NCI-H1417 (cell line): ENCODE measurements around the gene ZNF778.
"Not testable (repeated sequence)": the region's sequence is repeated elsewhere in the genome, so short reads cannot be mapped to it uniquely, and the experiment has no call there.

Experiments
- DNase-seq, 3 experiments: peaks; one replicate each; lab custom pipeline; 2025; lab: John Stamatoyannopoulos, UW

ZNF778 gene

GRCh38 chr16:89183463-89183862, 34.0 kb upstream of the ZNF778 start:
- no peak for DNase-seq

- DNase-seq, result no peak
Observed at GRCh38 chr16:89183975-89184676, 33.4 kb upstream of the ZNF778 start.

- no peak for DNase-seq
Observed at GRCh38 chr16:89184677-89184932, 32.9 kb upstream of the ZNF778 start.

GRCh38 chr16:89184933-89185794, 32.3 kb upstream of the ZNF778 start:
- DNase-seq, result peak in 2 of 3 experiments; percentile 26 to 27

- not testable (repeated sequence) for DNase-seq
Observed at GRCh38 chr16:89185887-89186592, 31.5 kb upstream of the ZNF778 start.

GRCh38 chr16:89186593-89187031, 30.9 kb upstream of the ZNF778 start:
- DNase-seq, result not testable (repeated sequence)

- peak in 2 of 3 experiments; percentile 26 to 52 for DNase-seq
Observed at GRCh38 chr16:89187032-89187769, 30.3 kb upstream of the ZNF778 start.

GRCh38 chr16:89187770-89188392, 29.6 kb upstream of the ZNF778 start:
- DNase-seq, result no peak

GRCh38 chr16:89188471-89189357, 28.8 kb upstream of the ZNF778 start:
- DNase-seq, result not testable (repeated sequence)

- no peak for DNase-seq
Observed at GRCh38 chr16:89189358-89190025, 28.0 kb upstream of the ZNF778 start.

GRCh38 chr16:89190150-89190958, 27.1 kb upstream of the ZNF778 start:
- DNase-seq, result no peak

- no peak for DNase-seq
Observed at GRCh38 chr16:89191033-89191900, 26.2 kb upstream of the ZNF778 start.

- no peak for DNase-seq
Observed at GRCh38 chr16:89191901-89192185, 25.7 kb upstream of the ZNF778 start.

- peak in 2 of 3 experiments; percentile 54 to 67 for DNase-seq
Observed at GRCh38 chr16:89192186-89192955, 25.1 kb upstream of the ZNF778 start.

- DNase-seq, result peak in 1 of 3 experiments; percentile 53
Observed at GRCh38 chr16:89192956-89193575, 24.4 kb upstream of the ZNF778 start.

GRCh38 chr16:89193576-89194293, 23.8 kb upstream of the ZNF778 start:
- DNase-seq, result no peak
